ENCODE results near the gene PLSCR3. TPM values are rescaled to one million over a fixed set of nuclear protein-coding genes. Genes with fewer than 3 reads are reported as not detected.

Gene PLSCR3
- total RNA-seq, 1 experiment from 2014 or later = 31.5 TPM

DNA sequence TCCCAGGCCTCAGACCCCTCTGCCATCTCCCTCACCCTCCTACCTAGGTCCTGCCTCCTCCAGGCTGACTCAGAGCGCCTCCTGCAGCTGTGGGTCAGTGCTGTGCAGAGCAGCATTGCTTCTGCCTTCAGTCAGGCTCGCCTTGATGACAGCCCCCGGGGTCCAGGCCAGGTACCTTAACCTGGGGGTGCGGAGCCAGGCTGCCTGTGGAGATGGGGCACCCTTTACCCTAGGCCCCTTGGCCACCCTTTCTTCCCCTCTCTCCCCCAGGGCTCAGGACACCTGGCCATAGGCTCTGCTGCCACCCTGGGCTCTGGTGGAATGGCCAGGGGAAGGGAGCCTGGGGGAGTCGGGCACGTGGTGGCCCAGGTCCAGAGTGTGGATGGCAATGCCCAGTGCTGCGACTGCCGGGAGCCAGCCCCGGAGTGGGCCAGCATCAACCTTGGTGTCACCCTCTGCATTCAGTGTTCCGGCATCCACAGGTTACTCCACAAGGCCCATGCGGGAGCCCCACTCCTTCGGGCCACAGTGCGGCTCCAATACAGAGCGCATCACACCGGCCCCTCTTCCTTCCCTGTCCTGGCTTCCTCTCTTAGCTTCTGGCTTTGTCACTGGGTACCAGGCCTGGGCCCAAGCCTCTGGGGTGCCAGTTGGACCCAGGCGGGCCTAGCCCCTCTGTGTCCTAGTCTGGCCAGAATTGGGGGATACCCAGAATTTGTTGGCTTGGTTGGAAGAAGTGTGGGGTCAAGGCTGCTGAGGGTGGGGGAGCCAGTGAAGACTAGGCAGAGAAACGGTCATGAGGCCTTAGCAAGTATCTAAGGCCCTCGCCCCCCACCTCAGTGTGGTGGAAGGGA is 47.3 kb downstream of the PLSCR3 start:
- Histone ChIP-seq H3K9ac (ENCODE audit: extremely low read depth, insufficient read length, low read length) (no peak overlapping the region), H4K91ac (ENCODE audit: insufficient read length, low read depth, low read length) (no peak overlapping the region), H3K27ac (ENCODE audit: insufficient read length, low read depth, low read length) (no peak overlapping the region), H4K20me1 (ENCODE audit: control insufficient read depth, insufficient read depth, insufficient read length) (no peaks in the 10 kb centered on the region), H3K4ac (ENCODE audit: low read depth, low read length) (no peak overlapping the region), H3K79me1 (ENCODE audit: insufficient read depth, low read depth, low read length, poor library complexity, severe bottlenecking) (no peaks in the 10 kb centered on the region), H3K4me2 (ENCODE audit: insufficient read depth, insufficient read length, low read length) (no peak overlapping the region), H3K4me1 (ENCODE audit: insufficient read depth, low read length) (0 out of 2 replicates have a peak, but pooled peaks cover 2% of the 10 kb centered on the region), H2AK5ac (ENCODE audit: insufficient read length, low read length) (no peak overlapping the region), H3K23ac (ENCODE audit: insufficient read length, low read depth, low read length) (no peak overlapping the region), H2AFZ (ENCODE audit: low read length) (no peak overlapping the region), H2BK12ac (ENCODE audit: insufficient read length, low read depth, low read length) (no peak overlapping the region), H3K23me2 (ENCODE audit: insufficient read length, low read depth, low read length, poor library complexity, severe bottlenecking) (peaks cover 12% of the 10 kb centered on the region), H2BK15ac (ENCODE audit: low read depth, low read length) (no peak overlapping the region), H3K18ac (ENCODE audit: insufficient read length, low read depth, low read length) (no peak overlapping the region), H3K9me3 (ENCODE audit: control insufficient read depth, low read depth, low read length) (no peaks in the 10 kb centered on the region), H3K79me2 (ENCODE audit: insufficient read depth, low read length) (no peaks in the 10 kb centered on the region), H4K5ac (ENCODE audit: insufficient read length, low read depth, low read length) (no peak overlapping the region), H2BK120ac (ENCODE audit: low read depth, low read length, poor library complexity, severe bottlenecking) (no peak overlapping the region), H2BK5ac (ENCODE audit: insufficient read length, low read length) (no peak overlapping the region), H3K56ac (ENCODE audit: insufficient read length, low read depth, low read length) (no peak overlapping the region), H2BK20ac (ENCODE audit: low read depth, low read length, poor library complexity, severe bottlenecking) (no peak overlapping the region), H3T11ph (ENCODE audit: low read length) (no peak overlapping the region), H3K14ac (ENCODE audit: insufficient read depth, low read length) (no peak overlapping the region), H4K8ac (replicated peaks; ENCODE audit: insufficient read length, low read depth, low read length) (no peak overlapping the region), H3K27me3 (ENCODE audit: insufficient read depth, low read length) (no peaks in the 10 kb centered on the region)
- Mint-ChIP-seq H3K4me3 (peak overlapping the region in 1 of 2 experiments; percentile 40; a peak in 1 of 5 replicates), H3K4me1 (peaks cover 12 to 15% of the 10 kb centered on the region in 2 experiments), H3K9me3 (no peaks in the 10 kb centered on the region), H3K27ac (no peak overlapping the region), H3K36me3 (ENCODE audit: insufficient read depth in 1 of 3, low read depth in 3 of 3) (peaks cover 0 to 2% (median 0%) of the 10 kb centered on the region in 3 experiments; a peak in 2 of 7 replicates), H3K27me3 (ENCODE audit: low read depth) (no peaks in the 10 kb centered on the region; the same call in none of the 2 replicates)
- DNase-seq = no peak
- no CpG with 5 or more reads among the region's 18 CpGs for WGBS (ENCODE audit: extremely low coverage, insufficient read length, low lambda C conversion rate)
- TF ChIP-seq, protein P1, sequence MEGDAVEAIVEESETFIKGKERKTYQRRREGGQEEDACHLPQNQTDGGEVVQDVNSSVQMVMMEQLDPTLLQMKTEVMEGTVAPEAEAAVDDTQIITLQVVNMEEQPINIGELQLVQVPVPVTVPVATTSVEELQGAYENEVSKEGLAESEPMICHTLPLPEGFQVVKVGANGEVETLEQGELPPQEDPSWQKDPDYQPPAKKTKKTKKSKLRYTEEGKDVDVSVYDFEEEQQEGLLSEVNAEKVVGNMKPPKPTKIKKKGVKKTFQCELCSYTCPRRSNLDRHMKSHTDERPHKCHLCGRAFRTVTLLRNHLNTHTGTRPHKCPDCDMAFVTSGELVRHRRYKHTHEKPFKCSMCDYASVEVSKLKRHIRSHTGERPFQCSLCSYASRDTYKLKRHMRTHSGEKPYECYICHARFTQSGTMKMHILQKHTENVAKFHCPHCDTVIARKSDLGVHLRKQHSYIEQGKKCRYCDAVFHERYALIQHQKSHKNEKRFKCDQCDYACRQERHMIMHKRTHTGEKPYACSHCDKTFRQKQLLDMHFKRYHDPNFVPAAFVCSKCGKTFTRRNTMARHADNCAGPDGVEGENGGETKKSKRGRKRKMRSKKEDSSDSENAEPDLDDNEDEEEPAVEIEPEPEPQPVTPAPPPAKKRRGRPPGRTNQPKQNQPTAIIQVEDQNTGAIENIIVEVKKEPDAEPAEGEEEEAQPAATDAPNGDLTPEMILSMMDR (conservative IDR thresholded peaks at IDR 0.05) = 0 out of 3 replicates have a peak, but pooled peaks have one; percentile 13

All from H9 (cell line).